ENCODE measurements around the gene TRMT11. TPM values are rescaled to one million over a fixed set of nuclear protein-coding genes. Genes with fewer than 3 reads are reported as not detected.

The TRMT11 gene
- total and polyA plus RNA-seq, 9 of the 15 experiments (the other 6 are each of a cell fraction or from before 2014, with no cell fraction given): 38.8 to 88.0 (median 59.8) TPM

- no peak for TF ChIP-seq ARID4B (CRISPR knock-in tag; IDR thresholded peaks at IDR 0.05)
- TF ChIP-seq ZNF764 (CRISPR knock-in tag; IDR thresholded peaks at IDR 0.05; ENCODE audit: low read depth): no peak
- TF ChIP-seq SAP30 (IDR thresholded peaks at IDR 0.05; ENCODE audit: borderline replicate concordance, insufficient read depth, low read depth, low read length, poor library complexity, severe bottlenecking): no peak
- no peak for TF ChIP-seq PCBP1 (IDR thresholded peaks at IDR 0.05; ENCODE audit: low read depth, low read length, poor library complexity, severe bottlenecking)
- no peak for TF ChIP-seq BRF1 (IDR thresholded peaks at IDR 0.05; ENCODE audit: borderline replicate concordance, extremely low read depth, insufficient read length)
- TF ChIP-seq ZNF830 (CRISPR knock-in tag; IDR thresholded peaks at IDR 0.05): no peak
- no peak for TF ChIP-seq TGIF2 (CRISPR knock-in tag; IDR thresholded peaks at IDR 0.05)
- TF ChIP-seq SMAD3 (CRISPR knock-in tag; conservative IDR thresholded peaks at IDR 0.05): no peak
- no peak for TF ChIP-seq ZNF696 (CRISPR knock-in tag; conservative IDR thresholded peaks at IDR 0.05)
- TF ChIP-seq NR2F6 (CRISPR knock-in tag; IDR thresholded peaks at IDR 0.05): no peak
- TF ChIP-seq STAT6 (CRISPR knock-in tag; IDR thresholded peaks at IDR 0.05): no peak
- no peak for TF ChIP-seq IRF9 (tag; IDR thresholded peaks at IDR 0.05)
- 0 out of 2 replicates have a peak, but pooled peaks have one; percentile 21 for TF ChIP-seq DMBX1 (CRISPR knock-in tag; IDR thresholded peaks at IDR 0.05; ENCODE audit: borderline replicate concordance)
- no peak for TF ChIP-seq EGR1 (conservative IDR thresholded peaks at IDR 0.05)
- no peak for TF ChIP-seq MTA3 (IDR thresholded peaks at IDR 0.05; ENCODE audit: borderline replicate concordance)
- no peak for TF ChIP-seq HDAC8 (tag; IDR thresholded peaks at IDR 0.05)
- TF ChIP-seq MYC (IDR thresholded peaks at IDR 0.05; ENCODE audit: low read depth, low read length): 0 out of 2 replicates have a peak, but pooled peaks have one; percentile 26
- TF ChIP-seq MYC (CRISPR knock-in tag; IDR thresholded peaks at IDR 0.05; ENCODE audit: borderline replicate concordance, low read depth): no peak
- no peak for TF ChIP-seq GABPA (tag; conservative IDR thresholded peaks at IDR 0.05; ENCODE audit: low read depth)
- no peak for TF ChIP-seq GABPB1 (CRISPR knock-in tag; IDR thresholded peaks at IDR 0.05)
These were observed 40.8 kb upstream of the TRMT11 start (continued) for GRCh38 chr6:125945378-125946141.

Measured in K562 (cell line).